ENCODE measurements around the gene ARF6. TPM values are rescaled to one million over a fixed set of nuclear protein-coding genes. Genes with fewer than 3 reads are reported as not detected.

The ARF6 gene
- total and polyA plus RNA-seq, 10 of the 15 experiments (the other 5 are each of a cell fraction or from before 2014, with no cell fraction given) = 46.8 to 128 (median 71.9) TPM

- CTCF ChIA-PET = interaction anchor here (0.9 to 13.8 kb wide), 23 partner anchors 13 to 457 kb away, joined by 3 to 243 read pairs (median 6); partner anchors contain the start of genes NEMF and VCPKMT
- intact Hi-C loops (cut with micrococcal nuclease; ENCODE audit: unreplicated experiment) (loop anchor here (2.0 to 5.0 kb wide), 5 partner anchors 139 to 449 kb away; partner anchors contain the start of genes DMAC2L, L2HGDH and SOS2), in situ Hi-C loops (cut with MboI) (loop anchor here (10.0 kb wide), 1 partner anchor 231 kb away; no protein-coding TSS in a partner anchor)
- WGBS (ENCODE audit: insufficient coverage, insufficient replicate concordance, low lambda C conversion rate, missing lambda C conversion rate) = 2% methylated on average over 9 of the region's 9 CpGs
- FAIRE-seq = no peak
- Histone ChIP-seq H3K36me3 (ENCODE audit: control insufficient read depth in 2 of 2, insufficient read depth in 2 of 2, low read length in 1 of 2) (no peaks in the 10 kb centered on the region), H3K4me3 (peak overlapping the region; percentile 92), H3K27ac (ENCODE audit: control insufficient read depth, insufficient read depth) (peak overlapping the region; percentile 73), H2AFZ (ENCODE audit: control insufficient read depth, low read depth, low read length) (peak overlapping the region; percentile 38), H3K79me2 (ENCODE audit: control insufficient read depth, insufficient read depth, low read length) (peaks cover 15% of the 10 kb centered on the region), H3K9me3 (replicated peaks; ENCODE audit: control insufficient read depth, insufficient read depth, low read length) (no peaks in the 10 kb centered on the region; the same call in 1 of the 3 replicates), H3K9ac (ENCODE audit: control insufficient read depth, insufficient read depth, low read length) (peak overlapping the region; percentile 75), H3K4me2 (ENCODE audit: control insufficient read depth, insufficient read depth) (peak overlapping the region; percentile 64), H4K20me1 (ENCODE audit: control insufficient read depth, insufficient read depth) (no peaks in the 10 kb centered on the region), H3K4me1 (ENCODE audit: control insufficient read depth, insufficient read depth, low read length) (peaks cover 5% of the 10 kb centered on the region), H3K27me3 (replicated peaks in 1 of 2; ENCODE audit: control insufficient read depth in 2 of 2, insufficient read depth in 2 of 2, low read length in 1 of 2) (no peaks in the 10 kb centered on the region)
- SMC1A ChIA-PET (ENCODE audit: uncharacterized antibody, unreplicated experiment) = interaction anchor here (0.6 to 11.4 kb wide), 32 partner anchors 11 to 269 kb away, joined by 3 to 91 read pairs (median 6); partner anchors contain the start of genes ARF6 and NEMF
- ATAC-seq = peak; percentile 30
- no TSS peak for BruUV-seq (replicated peaks)
- DNase-seq (ENCODE audit: low read depth, low spot score) = no peak
- POLR2A ChIA-PET = interaction anchor here (0.6 to 5.1 kb wide), 35 partner anchors 12 to 258 kb away, joined by 3 to 54 read pairs (median 5); partner anchors contain the start of genes MGAT2, NEMF, RPL36AL and VCPKMT
- RAD21 ChIA-PET (ENCODE audit: unreplicated experiment) = interaction anchor here (0.8 to 6.3 kb wide), 28 partner anchors 8 to 398 kb away, joined by 3 to 80 read pairs (median 6); partner anchors contain the start of genes ARF6, DNAAF2, MGAT2 and NEMF
- TF ChIP-seq MYB (IDR thresholded peaks at IDR 0.05; ENCODE audit: borderline replicate concordance, low read depth, low read length) (no peak), SUZ12 (IDR thresholded peaks at IDR 0.05; ENCODE audit: unreplicated experiment) (no peak), HDGF (IDR thresholded peaks at IDR 0.05) (peak; percentile 44; the same call in 1 of the 2 replicates), NFXL1 (IDR thresholded peaks at IDR 0.05; ENCODE audit: borderline replicate concordance) (no peak), ATF7 (IDR thresholded peaks at IDR 0.05; ENCODE audit: low read depth) (peak; percentile 97), PKNOX1 (IDR thresholded peaks at IDR 0.05) (peak; percentile 90), RBBP5 (conservative IDR thresholded peaks at IDR 0.05) (no peak), JUNB (IDR thresholded peaks at IDR 0.05) (peak; percentile 44), BRCA1 (IDR thresholded peaks at IDR 0.05; ENCODE audit: low read depth, low read length) (no peak), MLLT1 (IDR thresholded peaks at IDR 0.05) (no peak), PML (IDR thresholded peaks at IDR 0.05; ENCODE audit: low read length) (no peak; the same call in 1 of the 2 replicates), RCOR1 (conservative IDR thresholded peaks at IDR 0.05; ENCODE audit: low read depth, low read length) (no peak), CHD4 (IDR thresholded peaks at IDR 0.05) (no peak), RELA (IDR thresholded peaks at IDR 0.05; ENCODE audit: borderline replicate concordance, partially characterized antibody) (no peak), SIX5 (IDR thresholded peaks at IDR 0.05; ENCODE audit: low read depth, low read length, severe bottlenecking) (no peak), ZNF687 (IDR thresholded peaks at IDR 0.05) (peak; percentile 50)
Measured at GRCh38 chr14:49863487-49864281, 29.2 kb upstream of the ARF6 start.
